Measurements from ENCODE around the gene MPHOSPH9. TPM values are rescaled to one million over a fixed set of nuclear protein-coding genes. Genes with fewer than 3 reads are reported as not detected.
A peak's percentile ranks its signal among the peaks of the same experiment; 100 is the strongest.

The MPHOSPH9 gene
- total RNA-seq, 4 donors from 2014 or later: 17.0 to 43.8 (median 22.1) TPM

DNA sequence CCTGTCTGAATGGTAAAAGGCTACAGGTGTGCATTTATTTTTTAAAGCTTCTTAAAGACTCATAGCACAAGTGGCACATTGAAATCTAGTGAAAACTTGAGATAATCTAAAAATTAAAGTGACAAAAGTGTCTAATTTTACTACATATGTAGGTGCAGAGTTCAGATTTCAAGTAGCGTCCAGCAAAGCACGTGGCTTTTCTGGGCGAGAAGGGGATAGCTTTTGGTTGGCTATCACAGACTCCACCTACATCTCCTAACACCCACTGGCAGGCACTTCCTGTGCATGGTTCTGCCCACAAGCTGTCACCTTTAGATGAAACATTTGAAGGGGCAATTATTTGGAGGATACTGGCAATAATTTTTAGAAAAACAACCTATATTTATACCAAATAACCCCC, 80.1 kb downstream of the MPHOSPH9 start:
- no peak for TF ChIP-seq POLR2A (IDR thresholded peaks at IDR 0.05)
- TF ChIP-seq, protein P1, sequence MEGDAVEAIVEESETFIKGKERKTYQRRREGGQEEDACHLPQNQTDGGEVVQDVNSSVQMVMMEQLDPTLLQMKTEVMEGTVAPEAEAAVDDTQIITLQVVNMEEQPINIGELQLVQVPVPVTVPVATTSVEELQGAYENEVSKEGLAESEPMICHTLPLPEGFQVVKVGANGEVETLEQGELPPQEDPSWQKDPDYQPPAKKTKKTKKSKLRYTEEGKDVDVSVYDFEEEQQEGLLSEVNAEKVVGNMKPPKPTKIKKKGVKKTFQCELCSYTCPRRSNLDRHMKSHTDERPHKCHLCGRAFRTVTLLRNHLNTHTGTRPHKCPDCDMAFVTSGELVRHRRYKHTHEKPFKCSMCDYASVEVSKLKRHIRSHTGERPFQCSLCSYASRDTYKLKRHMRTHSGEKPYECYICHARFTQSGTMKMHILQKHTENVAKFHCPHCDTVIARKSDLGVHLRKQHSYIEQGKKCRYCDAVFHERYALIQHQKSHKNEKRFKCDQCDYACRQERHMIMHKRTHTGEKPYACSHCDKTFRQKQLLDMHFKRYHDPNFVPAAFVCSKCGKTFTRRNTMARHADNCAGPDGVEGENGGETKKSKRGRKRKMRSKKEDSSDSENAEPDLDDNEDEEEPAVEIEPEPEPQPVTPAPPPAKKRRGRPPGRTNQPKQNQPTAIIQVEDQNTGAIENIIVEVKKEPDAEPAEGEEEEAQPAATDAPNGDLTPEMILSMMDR (IDR thresholded peaks at IDR 0.05): no peak
- Histone ChIP-seq H3K9me3 (no peaks in the 10 kb centered on the region), H3K4me1 (peaks cover 8 to 37% (median 26%) of the 10 kb centered on the region in 3 donors), H3K36me3 (peaks cover 0 to 7% (median 0%) of the 10 kb centered on the region in 3 donors), H3K4me3 (no peak overlapping the region), H3K27me3 (no peaks in the 10 kb centered on the region), H3K27ac (no peak overlapping the region)
- WGBS, 2 donors: 69 to 74% methylated on average over 3 of the region's 3 CpGs
- DNase-seq: no peak
- intact Hi-C loops (cut with DNase I): no loop called here

DNA sequence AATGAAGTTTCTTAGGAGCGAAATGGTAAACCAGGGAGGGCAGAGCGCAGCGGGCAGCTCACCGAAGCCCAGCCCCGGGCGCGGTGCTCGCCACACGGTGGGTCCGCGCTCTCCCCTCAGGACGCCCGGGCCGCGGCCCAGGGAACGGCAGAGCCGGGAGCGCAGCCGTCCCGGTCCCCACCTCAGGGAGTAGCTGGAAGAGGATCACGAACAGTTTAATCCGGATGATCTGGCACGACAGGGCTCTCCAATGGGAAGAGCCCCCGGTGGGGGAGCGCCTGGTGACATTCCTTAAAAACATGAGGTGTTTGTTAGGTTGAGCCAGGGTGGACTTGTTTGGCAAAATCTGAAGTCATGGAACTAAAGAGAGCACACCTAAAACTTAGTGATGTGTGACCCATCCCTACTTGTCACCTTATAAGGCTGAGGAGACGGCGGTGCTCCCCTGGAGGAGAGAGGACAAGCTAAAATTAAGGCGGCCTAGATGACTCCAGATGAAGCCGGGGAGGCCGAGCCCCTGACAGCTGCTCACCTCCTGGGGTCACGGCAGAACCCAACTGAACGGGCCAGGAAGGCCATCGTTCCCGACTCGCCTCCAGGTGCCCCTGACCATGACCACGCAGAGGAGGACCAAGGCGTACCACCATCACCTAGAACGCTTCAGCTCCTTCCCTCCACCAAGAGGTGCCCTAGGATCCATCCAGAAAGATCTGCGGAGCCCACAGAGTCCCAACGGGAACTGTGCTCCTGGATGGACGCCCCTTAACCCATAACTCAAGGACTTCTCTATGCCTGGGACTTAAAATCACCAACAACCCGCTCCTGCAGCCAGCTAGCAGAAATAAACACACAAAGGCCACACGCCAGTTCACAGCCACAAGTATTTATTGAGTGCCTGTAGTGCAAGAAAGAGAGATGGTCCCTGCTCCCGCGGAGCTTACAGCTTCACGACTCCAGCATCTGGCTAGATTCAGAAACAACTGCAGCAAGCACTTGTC, 81.2 kb downstream of the MPHOSPH9 start:
- H3K27me3 ChIP-seq: no peaks in the 10 kb centered on the region
- TF ChIP-seq, protein P1 (IDR thresholded peaks at IDR 0.05): no peak
- TF ChIP-seq POLR2A (IDR thresholded peaks at IDR 0.05): no peak
- H3K9me3 ChIP-seq: no peaks in the 10 kb centered on the region
- intact Hi-C loops (cut with DNase I): no loop called here
- peaks cover 0 to 7% (median 0%) of the 10 kb centered on the region in 3 donors for H3K36me3 ChIP-seq
- no peak for DNase-seq
- H3K4me3 ChIP-seq: peak overlapping the region; percentile 62 to 93 (median 89)
- peak overlapping the region; percentile 82 to 92 (median 89) for H3K27ac ChIP-seq
- WGBS, 2 donors: 70 to 92% methylated on average over 13 to 15 of the region's 46 CpGs
- peaks cover 8 to 40% (median 30%) of the 10 kb centered on the region in 3 donors for H3K4me1 ChIP-seq

DNA sequence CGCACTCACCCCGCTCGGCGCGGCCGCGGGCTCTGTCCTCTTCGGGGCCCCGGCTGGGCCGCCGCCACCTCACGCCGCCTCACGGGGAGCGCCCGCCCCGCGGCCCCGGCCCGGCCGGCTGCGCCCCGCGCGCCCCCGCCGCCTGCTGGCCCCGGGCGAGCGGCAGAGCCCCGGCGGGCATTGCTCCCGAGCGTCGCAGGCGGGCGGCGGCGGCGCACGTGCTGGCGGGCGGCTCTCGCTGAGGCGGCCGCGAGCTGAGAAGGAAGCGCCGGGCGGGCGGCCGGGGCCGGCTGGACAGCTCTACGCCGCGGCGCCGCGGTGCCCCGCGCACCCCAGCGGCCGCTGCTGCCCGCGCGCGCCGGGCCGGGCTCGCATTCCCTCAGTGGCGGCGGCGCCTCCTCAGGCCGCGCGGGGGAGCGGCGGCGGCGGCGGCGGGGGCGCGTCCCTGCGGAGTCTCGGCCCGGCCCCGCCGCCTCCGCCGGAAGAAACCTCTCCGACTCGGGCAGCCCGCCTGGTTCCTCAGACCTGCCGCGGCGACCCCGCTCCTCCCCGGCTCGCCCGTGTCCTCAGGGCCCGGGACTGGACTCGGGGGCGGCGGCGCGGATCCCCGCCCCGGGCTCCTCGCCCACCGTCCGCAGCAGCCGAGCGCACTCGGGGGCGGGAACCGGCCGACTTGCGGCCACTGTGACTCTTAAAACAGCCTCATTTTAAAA, 82.0 kb downstream of the MPHOSPH9 start, which contains the start of gene PITPNM2:
Gene PITPNM2 (minus strand): TSS at position 347 of the 713 bp plus-strand sequence. CDS start 116,500 bp downstream, outside the sequence.
- no peak for DNase-seq
- WGBS, 2 donors: no CpG with 5 or more reads among the region's 119 CpGs
- intact Hi-C loops (cut with DNase I): no loop called here

DNA sequence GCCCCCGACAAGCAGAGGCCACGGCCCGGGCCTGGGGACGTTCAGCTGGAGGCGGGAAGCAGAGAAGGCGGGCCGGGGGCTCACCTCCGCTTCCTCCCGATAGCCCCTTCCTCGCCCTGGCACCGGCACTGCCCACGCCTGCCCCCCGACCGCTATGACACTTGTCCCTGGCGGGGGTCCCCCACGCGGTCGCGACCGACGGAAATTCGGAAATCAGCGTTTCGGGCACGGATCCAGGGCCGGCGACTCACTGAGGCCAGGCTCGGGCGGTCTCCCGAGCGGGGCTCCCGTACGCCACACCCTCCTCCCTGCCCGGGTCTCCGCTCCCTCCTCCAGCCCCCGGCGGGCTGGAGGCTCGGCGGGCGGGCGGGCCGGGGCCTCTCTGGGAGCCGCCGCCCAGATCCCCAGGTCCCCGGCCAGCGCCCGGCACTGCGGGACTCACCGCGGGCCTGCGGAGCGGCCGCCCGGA, 82.6 kb downstream of the MPHOSPH9 start:
- no peak for DNase-seq
- intact Hi-C loops (cut with DNase I): no loop called here

More for the DNA sequence above, 82.0 kb downstream of the MPHOSPH9 start, which contains the start of gene PITPNM2:
- no peaks in the 10 kb centered on the region for H3K27me3 ChIP-seq
- H3K27ac ChIP-seq: peak within 1 kb of the TSS; percentile 83 to 92 (median 89)
- H3K4me1 ChIP-seq: peaks cover 8 to 40% (median 30%) of the 10 kb centered on the region in 3 donors
- peak within 1 kb of the TSS; percentile 62 to 93 (median 89) for H3K4me3 ChIP-seq
- no peaks in the 10 kb centered on the region for H3K9me3 ChIP-seq
- peaks cover 0 to 7% (median 0%) of the 10 kb centered on the region in 3 donors for H3K36me3 ChIP-seq
- no peak for TF ChIP-seq POLR2A (IDR thresholded peaks at IDR 0.05)
- TF ChIP-seq, protein P1 (IDR thresholded peaks at IDR 0.05): peak in 4 of 6 experiments; percentile 3 to 52 (median 44)

More for the DNA sequence above, 82.6 kb downstream of the MPHOSPH9 start:
- H3K27ac ChIP-seq: peak overlapping the region; percentile 83 to 92 (median 89)
- TF ChIP-seq, protein P1 (IDR thresholded peaks at IDR 0.05): no peak
- TF ChIP-seq POLR2A (IDR thresholded peaks at IDR 0.05): no peak
- no peaks in the 10 kb centered on the region for H3K9me3 ChIP-seq
- peaks cover 8 to 40% (median 30%) of the 10 kb centered on the region in 3 donors for H3K4me1 ChIP-seq
- no peaks in the 10 kb centered on the region for H3K27me3 ChIP-seq
- peaks cover 0 to 3% (median 0%) of the 10 kb centered on the region in 3 donors for H3K36me3 ChIP-seq
- H3K4me3 ChIP-seq: peak overlapping the region; percentile 62 to 93 (median 82)
- WGBS, 2 donors: no CpG with 5 or more reads among the region's 54 CpGs
